Measurements from ENCODE around the gene LRMDA. TPM values are rescaled to one million over a fixed set of nuclear protein-coding genes. Genes with fewer than 3 reads are reported as not detected.

Gene LRMDA
- total and polyA plus RNA-seq, 2 of the 8 experiments (the other 6 are each of a cell fraction or from before 2014, with no cell fraction given): 0.86 to 2.8 TPM

DNA sequence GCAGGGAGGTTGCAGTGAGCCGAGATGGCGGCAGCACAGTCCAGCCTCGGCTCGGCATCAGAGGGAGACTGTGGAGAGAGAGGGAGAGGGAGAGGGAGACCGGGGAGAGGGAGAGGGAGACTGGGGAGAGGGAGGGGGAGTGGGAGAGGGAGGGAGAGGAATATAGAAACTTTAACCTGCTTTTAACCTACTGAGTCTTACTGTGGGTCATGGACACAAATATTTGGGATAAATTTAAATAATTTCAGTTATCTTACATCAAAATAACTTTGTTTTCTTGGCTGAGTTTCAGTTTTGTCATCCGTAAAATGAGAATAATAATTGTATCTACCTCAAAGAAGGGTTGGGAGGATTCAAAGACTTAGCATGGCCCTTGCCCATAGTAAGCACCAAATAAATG is 319.8 kb downstream of the LRMDA start:
- Histone ChIP-seq H2BK20ac (ENCODE audit: low read length) (no peak overlapping the region), H3K9me3 (ENCODE audit: insufficient read depth in 2 of 2, low read depth in 1 of 2, low read length in 1 of 2) (peaks cover 0 to 20% of the 10 kb centered on the region in 2 experiments; a peak in 2 of 4 replicates), H3K4ac (replicated peaks; ENCODE audit: insufficient read length, low read depth, low read length) (no peak overlapping the region), H3K9ac (replicated peaks in 1 of 4; ENCODE audit: extremely low read depth in 1 of 4, low read depth in 3 of 4, low read length in 3 of 4) (no peak overlapping the region), H3K23ac (ENCODE audit: insufficient read length) (no peak overlapping the region), H4K20me1 (replicated peaks in 1 of 2; ENCODE audit: control insufficient read depth in 1 of 2, insufficient read depth in 2 of 2, low read length in 2 of 2) (no peaks in the 10 kb centered on the region), H3K4me2 (ENCODE audit: insufficient read depth in 1 of 2, low read depth in 2 of 2, low read length in 2 of 2) (no peak overlapping the region), H3K79me2 (ENCODE audit: control insufficient read depth in 1 of 2, insufficient read depth in 2 of 2, low read length in 2 of 2) (no peaks in the 10 kb centered on the region), H3K4me3 (ENCODE audit: extremely low read depth in 1 of 4, insufficient read depth in 2 of 4, low read depth in 3 of 4, low read length in 4 of 4) (no peak overlapping the region), H2AK5ac (ENCODE audit: low read depth, low read length) (no peak overlapping the region), H2AFZ (ENCODE audit: low read length) (no peak overlapping the region), H3K56ac (replicated peaks; ENCODE audit: insufficient read length, low read depth, low read length) (no peak overlapping the region), H3K23me2 (ENCODE audit: low read depth, low read length) (no peaks in the 10 kb centered on the region), H3K27ac (ENCODE audit: low read depth, low read length) (no peak overlapping the region), H3K79me1 (ENCODE audit: low read depth, low read length) (no peaks in the 10 kb centered on the region), H3K4me1 (replicated peaks in 1 of 4; ENCODE audit: control insufficient read depth in 3 of 4, insufficient read depth in 4 of 4, low read length in 3 of 4) (no peaks in the 10 kb centered on the region), H3K14ac (ENCODE audit: insufficient read length) (no peak overlapping the region), H3K27me3 (replicated peaks in 1 of 4; ENCODE audit: control insufficient read depth in 3 of 4, extremely low read depth in 1 of 4, insufficient read depth in 3 of 4, low read length in 3 of 4) (no peaks in the 10 kb centered on the region), H2BK5ac (ENCODE audit: low read depth, low read length) (no peak overlapping the region), H4K5ac (ENCODE audit: insufficient read length, low read depth, low read length) (no peak overlapping the region), H4K8ac (ENCODE audit: extremely low read depth, insufficient read depth, low read length) (no peak overlapping the region), H2BK120ac (replicated peaks; ENCODE audit: low read depth, low read length) (no peak overlapping the region), H4K91ac (replicated peaks; ENCODE audit: insufficient read length, low read length) (no peak overlapping the region), H3K18ac (ENCODE audit: extremely low read depth, low read length) (no peak overlapping the region), H2BK15ac (ENCODE audit: low read length) (no peak overlapping the region), H2BK12ac (ENCODE audit: low read depth, low read length) (no peak overlapping the region), H3K36me3 (ENCODE audit: control insufficient read depth in 2 of 4, insufficient read depth in 4 of 4, low read length in 3 of 4) (no peaks in the 10 kb centered on the region; a peak in 1 of 8 replicates)
- WGBS, 2 experiments (ENCODE audit: extremely low coverage in 1 of 2, insufficient coverage in 1 of 2, insufficient read length in 1 of 2, insufficient replicate concordance in 2 of 2, low coverage in 1 of 2, low lambda C conversion rate in 2 of 2, missing lambda C conversion rate in 1 of 2): 100% methylated on average over 1 of the region's 6 CpGs; no CpG with 5 or more reads in 1 of the 2 experiments
- TF ChIP-seq TAF7 (optimal IDR thresholded peaks at IDR 0.05; ENCODE audit: borderline replicate concordance, low read depth, low read length): no peak
- no peak for TF ChIP-seq BRCA1 (IDR thresholded peaks at IDR 0.05; ENCODE audit: low read depth, low read length)
- TF ChIP-seq EZH2 (IDR thresholded peaks at IDR 0.05; ENCODE audit: low read depth, low read length, severe bottlenecking): no peak
- ChIA-PET CTCF (ENCODE audit: partially characterized antibody) (no interaction called here), POLR2A (ENCODE audit: partially characterized antibody) (no interaction called here)
- DNase-seq (ENCODE audit: low read depth in 1 of 2, low spot score in 2 of 2) (no peak), FAIRE-seq (no peak)
